ENCODE results near the gene SLC6A15. TPM values are rescaled to one million over a fixed set of nuclear protein-coding genes. Genes with fewer than 3 reads are reported as not detected.

The SLC6A15 gene
- total RNA-seq, 1 experiment from 2014 or later = 11.0 TPM

GRCh38 chr12:84913129-84913515 is 523 bp upstream of the SLC6A15 start:
- ChIA-PET POLR2A (ENCODE audit: low non-redundant PET) (no interaction called here), CTCF (no interaction called here)
- intact Hi-C loops (cut with micrococcal nuclease; ENCODE audit: unreplicated experiment) = no loop called here
- Histone ChIP-seq H3K27me3 (replicated peaks; ENCODE audit: insufficient read depth, low read depth, low read length, poor library complexity) (peaks cover 7% of the 10 kb centered on the region), H3K9me3 (ENCODE audit: low read depth, low read length, poor library complexity, severe bottlenecking) (no peaks in the 10 kb centered on the region), H3K36me3 (ENCODE audit: insufficient read depth, low read length, poor library complexity, severe bottlenecking) (no peaks in the 10 kb centered on the region), H3K4me3 (ENCODE audit: low read depth, low read length, poor library complexity, severe bottlenecking) (peak overlapping the region; percentile 52), H3K4me1 (ENCODE audit: insufficient read depth, low read length, poor library complexity, severe bottlenecking) (no peaks in the 10 kb centered on the region), H3K27ac (ENCODE audit: low read depth, low read length, poor library complexity, severe bottlenecking) (no peak overlapping the region)
- no peak for TF ChIP-seq EZH2 (IDR thresholded peaks at IDR 0.05; ENCODE audit: borderline replicate concordance, low read depth, low read length, poor library complexity, severe bottlenecking)
- TF ChIP-seq CTCF (conservative IDR thresholded peaks at IDR 0.05; ENCODE audit: low read depth, low read length) = no peak
- DNase-seq (ENCODE audit: low spot score) = no peak
- no TSS peak for BruUV-seq (replicated peaks)

DNA sequence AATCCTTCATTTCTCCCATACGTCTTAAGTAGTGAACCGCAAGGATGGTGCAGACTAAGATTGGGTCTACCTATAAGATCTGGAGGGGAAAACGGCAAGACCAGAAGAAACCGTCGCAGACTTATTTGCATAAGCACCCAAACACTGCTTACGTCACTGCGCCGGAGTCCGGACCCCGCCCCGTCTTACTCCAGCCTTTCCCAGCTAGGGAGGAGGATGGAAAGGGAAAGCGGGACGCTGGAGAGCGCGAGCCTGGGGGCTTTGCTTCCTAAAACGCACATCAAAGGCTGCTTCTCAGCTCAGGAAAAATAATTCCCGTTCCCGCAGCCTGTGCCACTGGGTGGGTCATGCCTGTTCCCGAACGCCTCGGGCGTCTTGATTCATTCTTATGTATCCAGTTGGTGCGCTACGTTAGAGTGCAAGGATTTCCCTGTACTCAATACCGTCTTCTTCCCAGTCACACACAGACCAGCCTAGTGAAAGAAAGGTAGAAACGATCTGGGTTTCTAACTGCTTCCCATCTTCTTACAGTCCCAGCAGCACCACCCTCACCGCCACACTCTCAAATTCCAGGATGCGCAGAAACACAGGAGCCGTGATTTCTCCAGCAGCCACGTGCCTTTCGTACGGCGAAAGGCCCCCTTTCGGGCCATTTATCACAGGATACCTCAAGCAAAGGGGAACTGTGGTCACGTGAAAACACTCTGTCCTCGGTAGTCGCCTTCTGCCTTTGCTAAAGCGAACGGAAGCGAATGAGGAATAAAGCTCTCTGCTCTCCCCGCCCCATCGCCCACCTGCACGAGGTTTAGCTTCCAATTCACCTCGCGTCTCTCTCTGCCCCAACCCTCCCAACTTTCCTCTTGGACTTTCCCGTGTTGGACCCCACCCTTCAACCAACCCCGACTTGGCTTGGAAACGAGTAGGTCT is 1.1 kb downstream of the SLC6A15 start:
- TF ChIP-seq EZH2 (IDR thresholded peaks at IDR 0.05; ENCODE audit: borderline replicate concordance, low read depth, low read length, poor library complexity, severe bottlenecking) = no peak
- TF ChIP-seq CTCF (conservative IDR thresholded peaks at IDR 0.05; ENCODE audit: low read depth, low read length) = no peak
- BruUV-seq (replicated peaks) = TSS peak; percentile 63
- no peaks in the 10 kb centered on the region for H3K36me3 ChIP-seq (ENCODE audit: insufficient read depth, low read length, poor library complexity, severe bottlenecking)
- H3K9me3 ChIP-seq (ENCODE audit: low read depth, low read length, poor library complexity, severe bottlenecking) = no peaks in the 10 kb centered on the region
- H3K27me3 ChIP-seq (replicated peaks; ENCODE audit: insufficient read depth, low read depth, low read length, poor library complexity) = peaks cover 7% of the 10 kb centered on the region
- intact Hi-C loops (cut with micrococcal nuclease; ENCODE audit: unreplicated experiment) = loop anchor here (1.0 kb wide), 1 partner anchor 118 kb away; no protein-coding TSS in a partner anchor
- H3K27ac ChIP-seq (ENCODE audit: low read depth, low read length, poor library complexity, severe bottlenecking) = no peak overlapping the region
- DNase-seq (ENCODE audit: low spot score) = peak; percentile 84
- H3K4me1 ChIP-seq (ENCODE audit: insufficient read depth, low read length, poor library complexity, severe bottlenecking) = no peaks in the 10 kb centered on the region
- H3K4me3 ChIP-seq (ENCODE audit: low read depth, low read length, poor library complexity, severe bottlenecking) = peak overlapping the region; percentile 52
- CTCF ChIA-PET = no interaction called here
- POLR2A ChIA-PET (ENCODE audit: low non-redundant PET) = no interaction called here

- peaks cover 7% of the 10 kb centered on the region for H3K27me3 ChIP-seq (replicated peaks; ENCODE audit: insufficient read depth, low read depth, low read length, poor library complexity)
- BruUV-seq (replicated peaks) = no TSS peak
- CTCF ChIA-PET = no interaction called here
- H3K4me3 ChIP-seq (ENCODE audit: low read depth, low read length, poor library complexity, severe bottlenecking) = peak overlapping the region; percentile 52
- H3K9me3 ChIP-seq (ENCODE audit: low read depth, low read length, poor library complexity, severe bottlenecking) = no peaks in the 10 kb centered on the region
- POLR2A ChIA-PET (ENCODE audit: low non-redundant PET) = no interaction called here
- TF ChIP-seq EZH2 (IDR thresholded peaks at IDR 0.05; ENCODE audit: borderline replicate concordance, low read depth, low read length, poor library complexity, severe bottlenecking) = no peak
- TF ChIP-seq CTCF (conservative IDR thresholded peaks at IDR 0.05; ENCODE audit: low read depth, low read length) = no peak
- no peak overlapping the region for H3K27ac ChIP-seq (ENCODE audit: low read depth, low read length, poor library complexity, severe bottlenecking)
- H3K36me3 ChIP-seq (ENCODE audit: insufficient read depth, low read length, poor library complexity, severe bottlenecking) = no peaks in the 10 kb centered on the region
- no peaks in the 10 kb centered on the region for H3K4me1 ChIP-seq (ENCODE audit: insufficient read depth, low read length, poor library complexity, severe bottlenecking)
- DNase-seq (ENCODE audit: low spot score) = peak; percentile 1
- intact Hi-C loops (cut with micrococcal nuclease; ENCODE audit: unreplicated experiment) = loop anchor here (1.0 kb wide), 1 partner anchor 119 kb away; no protein-coding TSS in a partner anchor
These were observed 1.9 kb downstream of the SLC6A15 start for GRCh38 chr12:84910549-84911241.
